Measurements from ENCODE around the gene CTSL.

CTSL gene

DNA sequence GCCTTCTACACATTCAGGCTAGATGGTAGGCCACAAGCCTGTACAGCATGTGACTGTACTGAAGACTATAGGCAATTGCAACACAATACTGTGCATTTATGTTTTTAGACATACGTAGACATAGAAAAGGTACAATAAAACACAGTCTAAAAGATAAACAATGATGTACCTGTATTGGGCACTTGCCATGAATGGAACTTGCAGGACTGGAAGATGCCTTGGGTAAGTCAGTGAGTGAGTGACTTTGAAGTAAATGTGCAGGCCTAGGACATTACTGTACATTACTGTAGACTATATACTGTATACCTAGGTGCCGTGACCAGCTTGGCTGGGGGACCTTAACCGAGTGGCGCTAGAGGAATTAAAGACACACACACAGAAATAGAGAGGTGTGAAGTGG, 53.1 kb downstream of the CTSL start:
- no peaks in the 10 kb centered on the region for H3K9me3 Mint-ChIP-seq
- H3K36me3 Mint-ChIP-seq (ENCODE audit: low read depth), result no peaks in the 10 kb centered on the region
- no peaks in the 10 kb centered on the region for H3K27me3 Mint-ChIP-seq
- no peaks in the 10 kb centered on the region for H3K4me1 Mint-ChIP-seq (ENCODE audit: low read depth)
- H3K4me3 Mint-ChIP-seq, result no peak overlapping the region
- DNase-seq, result no peak
- no peak overlapping the region for H3K27ac Mint-ChIP-seq

Data from activated T-cell treated with anti-CD3 and anti-CD28 coated beads, Interleukin-2, amount 50 U/mL, for 24 hours (primary cell).